CD4-positive, alpha-beta T cell treated with Interleukin-21 for 1 hour (primary cell): ENCODE results near the gene PDE2A.

Source experiments
- DNase-seq: peaks from one replicate; pipeline ENCODE4 v3.0.0-alpha.2; 2020

PDE2A gene

DNA sequence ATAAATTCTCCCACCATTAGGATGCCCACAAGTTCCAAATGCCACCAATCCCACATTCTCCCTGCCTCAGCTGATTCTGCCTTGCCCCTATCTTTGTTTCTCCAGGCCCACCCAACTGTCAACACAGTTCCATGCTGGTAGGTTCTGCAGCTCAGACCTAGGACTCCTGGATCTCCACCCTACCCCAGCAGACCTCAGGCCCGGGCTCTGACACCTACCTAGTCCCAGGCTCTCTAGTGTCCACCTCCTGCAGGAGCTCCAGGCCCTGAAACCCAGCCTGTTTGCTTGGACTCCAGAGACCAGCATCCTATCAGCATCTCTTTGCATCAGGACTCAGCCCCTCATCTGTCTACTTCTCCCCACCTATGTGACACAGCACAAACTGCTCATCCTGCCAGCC, 86.5 kb downstream of the PDE2A start:
- no peak for DNase-seq

- no peak for DNase-seq
Observed at GRCh38 chr11:72586321-72587090, 87.7 kb downstream of the PDE2A start.

GRCh38 chr11:72585762-72586311, 88.4 kb downstream of the PDE2A start:
- DNase-seq = peak; percentile 78

- DNase-seq = no peak
Observed at GRCh38 chr11:72584939-72585597, 89.2 kb downstream of the PDE2A start.

DNA sequence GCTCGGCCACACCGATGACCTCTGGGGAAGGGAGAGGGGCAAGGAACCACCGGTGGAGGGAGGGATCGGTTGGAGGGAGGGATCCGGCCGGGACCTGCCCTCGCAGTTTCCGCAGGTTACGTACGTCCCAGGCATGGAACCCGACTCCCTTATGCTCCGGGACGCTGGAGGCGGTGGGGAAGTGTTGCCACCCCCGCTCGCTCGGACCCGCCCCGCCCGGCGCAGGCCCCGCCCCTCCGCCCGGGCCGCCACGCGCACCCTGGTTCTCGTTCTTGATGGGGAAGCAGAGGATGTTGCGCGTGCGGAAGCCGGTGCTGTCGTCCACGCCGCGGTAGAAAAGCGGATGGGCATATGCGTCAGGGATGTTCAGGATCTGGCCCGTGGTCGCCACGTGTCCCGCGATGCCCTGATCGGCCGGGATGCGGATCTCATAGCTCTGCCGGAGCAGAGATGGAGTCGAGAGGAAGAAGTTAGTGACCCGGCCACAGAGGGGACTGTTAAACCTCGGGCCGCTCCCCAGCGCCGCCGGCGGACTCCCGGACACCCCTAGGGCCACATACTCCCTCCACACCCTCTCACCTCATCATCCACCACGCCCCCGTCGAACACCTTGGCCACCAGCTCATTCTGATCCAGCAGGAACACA, 89.8 kb downstream of the PDE2A start:
- peak; percentile 75 for DNase-seq

- no peak for DNase-seq
Observed at GRCh38 chr11:72583616-72584292, 90.5 kb downstream of the PDE2A start.

DNA sequence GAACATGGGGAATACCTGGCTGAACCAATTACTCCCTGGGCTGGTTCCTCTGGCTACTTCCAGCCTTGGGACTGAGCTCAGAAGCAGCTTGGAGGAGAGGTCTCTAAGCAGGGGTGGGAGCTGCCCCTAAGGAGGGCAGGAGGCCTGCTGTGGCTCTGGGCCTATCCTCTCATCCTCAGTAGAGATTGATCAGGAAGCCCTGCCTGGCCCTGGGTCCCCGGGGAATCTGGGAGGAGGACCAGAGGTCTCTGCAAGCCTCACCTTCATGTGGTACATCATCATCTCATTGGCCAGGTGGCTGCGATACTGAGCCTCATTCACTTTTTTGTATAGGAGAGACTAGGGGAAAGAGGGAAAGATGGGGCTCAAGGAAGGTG, 91.1 kb downstream of the PDE2A start:
- no peak for DNase-seq

- no peak for DNase-seq
Observed at GRCh38 chr11:72582206-72583176, 91.7 kb downstream of the PDE2A start.

DNA sequence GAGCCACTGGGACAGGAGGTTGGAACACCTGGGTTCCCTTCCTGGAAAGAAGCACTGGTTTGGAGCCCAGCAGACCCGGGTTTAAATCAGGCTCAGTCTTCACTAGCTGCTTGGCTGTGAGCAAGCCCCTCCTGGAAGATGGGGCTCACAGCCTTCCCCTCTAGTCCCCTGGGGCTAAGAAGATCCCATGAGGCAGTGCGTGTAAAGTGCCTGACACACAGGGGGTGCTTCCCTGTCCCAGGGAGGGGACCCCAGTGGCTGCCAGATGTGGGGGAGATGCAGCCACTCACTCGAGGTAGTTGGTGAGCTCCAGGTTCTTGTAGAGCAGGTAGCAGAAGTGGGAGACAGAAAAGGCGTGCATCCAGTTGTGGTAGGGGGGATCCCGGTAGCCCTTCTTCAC, 93.2 kb downstream of the PDE2A start:
- no peak for DNase-seq

DNA sequence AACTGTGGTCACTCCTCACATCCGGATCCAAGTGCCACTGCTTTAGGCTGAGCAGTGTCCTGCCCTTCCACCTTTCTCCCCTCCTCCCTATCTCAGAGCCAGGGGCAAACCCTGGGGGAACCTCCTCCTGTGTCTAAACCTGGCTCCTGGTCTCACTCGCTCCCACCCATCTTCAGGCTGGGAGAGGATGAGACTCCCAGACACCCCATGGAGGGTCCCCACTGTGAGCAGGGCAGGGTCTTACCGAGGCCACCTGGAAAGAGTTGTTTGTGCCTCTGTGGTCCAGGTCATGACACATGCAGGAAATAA, 93.6 kb downstream of the PDE2A start:
- DNase-seq = no peak

GRCh38 chr11:72579816-72580641, 94.2 kb downstream of the PDE2A start:
- DNase-seq = no peak

DNA sequence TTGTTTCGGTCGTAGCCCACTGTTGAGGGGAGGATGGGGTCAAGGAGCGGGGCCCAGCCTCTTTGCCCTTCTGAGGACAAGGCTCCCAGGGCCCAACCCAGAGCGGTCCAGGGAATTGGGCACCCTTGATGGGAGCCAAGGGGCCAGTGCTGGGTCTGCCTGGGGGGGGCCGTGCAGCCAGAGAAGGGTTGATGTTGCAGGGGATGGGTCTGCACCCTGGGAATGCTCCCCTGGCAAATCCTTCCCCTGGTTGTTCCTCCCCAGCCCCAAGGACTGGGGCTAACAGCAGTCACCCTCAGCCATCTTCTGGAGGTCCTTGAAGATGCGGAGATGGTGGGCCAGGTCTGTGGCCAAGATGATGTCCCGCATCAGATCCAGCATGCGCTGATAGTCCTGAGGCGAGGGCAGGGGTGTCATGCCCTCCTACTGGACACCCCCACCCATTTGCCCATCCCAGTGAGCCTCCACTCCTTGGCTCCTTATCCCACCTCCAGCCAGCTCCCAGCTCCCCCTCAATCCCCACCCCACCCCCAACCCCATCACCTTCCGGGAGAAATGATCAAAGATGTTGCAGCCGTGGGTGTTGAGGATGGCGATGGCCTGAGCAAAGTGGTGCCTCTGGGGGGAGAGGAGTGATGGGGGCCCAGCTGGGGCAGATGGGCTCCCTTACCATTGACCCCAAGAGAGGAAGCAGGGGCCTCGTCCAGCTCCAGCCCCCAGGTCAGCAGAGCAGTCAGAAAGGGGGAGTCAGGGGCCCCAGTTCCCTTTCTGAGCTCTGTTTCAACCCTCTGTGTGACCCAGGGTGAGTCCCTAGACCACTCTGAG, 95.0 kb downstream of the PDE2A start:
- no peak for DNase-seq

GRCh38 chr11:72578566-72578965, 95.7 kb downstream of the PDE2A start:
- no peak for DNase-seq

DNA sequence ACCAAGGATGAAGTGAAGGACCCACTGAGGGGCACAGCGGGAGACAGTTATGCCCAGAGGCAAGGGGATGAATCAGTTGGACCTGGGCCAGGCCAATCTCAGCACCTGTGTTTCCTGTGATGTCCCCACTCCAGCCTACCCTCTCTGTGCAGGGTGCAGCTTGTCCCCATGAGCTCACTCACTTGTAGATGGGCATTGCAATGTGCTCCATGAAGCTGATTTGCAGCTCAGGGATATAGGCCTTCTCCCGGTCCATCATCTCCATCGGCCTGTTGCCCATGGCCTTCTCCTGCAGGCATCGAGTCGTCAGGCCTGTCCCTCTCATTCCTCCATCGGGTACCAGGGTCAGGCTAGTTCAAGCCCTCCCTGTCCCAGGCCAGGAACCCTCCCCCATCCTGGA, 96.2 kb downstream of the PDE2A start:
- no peak for DNase-seq

- DNase-seq = no peak
Observed at GRCh38 chr11:72577271-72577721, 96.9 kb downstream of the PDE2A start.

GRCh38 chr11:72576661-72577060, 97.6 kb downstream of the PDE2A start:
- no peak for DNase-seq

- DNase-seq = no peak
Observed at GRCh38 chr11:72576243-72576595, 98.0 kb downstream of the PDE2A start.

GRCh38 chr11:72575533-72576242, 98.5 kb downstream of the PDE2A start:
- DNase-seq = no peak
